PC-9 (cell line): ENCODE results near the gene ZNF57. TPM values are rescaled to one million over a fixed set of nuclear protein-coding genes. Genes with fewer than 3 reads are reported as not detected.
"Not testable (repeated sequence)": the region's sequence is repeated elsewhere in the genome, so short reads cannot be mapped to it uniquely, and the experiment has no call there.

ENCODE experiments used
- BruUV-seq: library from RNA; stranded (reverse); fragments of 400-500 nt; replicated peaks from 2 replicates; lab custom pipeline; 2021; lab: Mats Ljungman, UMichigan
- CTCF ChIA-PET: fragments of 300-600 bp; sonication (Branson Sonifier 250); formaldehyde crosslinking; loops from one replicate; lab custom pipeline; 2022; ENCODE audit warnings: antibody characterized with exemption; lab: Charles Lee
- POLR2A ChIA-PET: fragments of 300-600 bp; sonication (Branson Sonifier 250); formaldehyde crosslinking; loops from one replicate; lab custom pipeline; 2022; ENCODE audit warnings: antibody characterized with exemption; ENCODE audit not compliant: unreplicated experiment; lab: Charles Lee
- DNase-seq, 2 experiments: peaks; one replicate each; pipeline versions ENCODE4 v3.0.0 to v3.0.0-alpha.2; 2015 to 2022; ENCODE audit warnings: mixed read lengths in 1 of 2
- H2AFZ ChIP-seq: fragments of 200-600 bp; sonication (generic); 2 replicates; pipeline ENCODE4 v1.8.1; 2017; ENCODE audit warnings: antibody characterized with exemption
- H3F3A ChIP-seq: fragments of 200-600 bp; sonication (generic); 2 replicates; pipeline ENCODE4 v1.8.1; 2017; ENCODE audit warnings: antibody characterized with exemption, mild to moderate bottlenecking, low read depth; ENCODE audit not compliant: insufficient read depth
- H3K27ac ChIP-seq: fragments of 200-600 bp; sonication (generic); 2 replicates; pipeline ENCODE4 v1.6.1; 2016; ENCODE audit warnings: mixed run types
- H3K27me3 ChIP-seq: fragments of 200-600 bp; sonication (generic); 2 replicates; pipeline ENCODE4 v1.6.1; 2016; ENCODE audit warnings: low read depth, mixed run types; ENCODE audit not compliant: insufficient read depth
- H3K36me3 ChIP-seq: fragments of 200-600 bp; sonication (generic); 2 replicates; pipeline ENCODE4 v1.6.1; 2016; ENCODE audit warnings: low read depth, mixed run types
- H3K4me1 ChIP-seq: fragments of 200-600 bp; sonication (generic); replicated peaks from 2 replicates; pipeline ENCODE4 v1.6.1; 2016; ENCODE audit warnings: mixed run types; ENCODE audit not compliant: insufficient read depth
- H3K4me2 ChIP-seq: fragments of 200-600 bp; sonication (generic); 2 replicates; pipeline ENCODE4 v1.6.1; 2017; ENCODE audit warnings: mixed run types
- H3K4me3 ChIP-seq: fragments of 200-600 bp; sonication (generic); 2 replicates; pipeline ENCODE4 v1.6.1; 2016; ENCODE audit warnings: mixed run types
- H3K79me2 ChIP-seq: fragments of 200-600 bp; sonication (generic); 2 replicates; pipeline ENCODE4 v1.6.1; 2017; ENCODE audit warnings: low read depth, mixed run types
- H3K9me2 ChIP-seq: fragments of 200-600 bp; sonication (generic); 2 replicates; pipeline ENCODE4 v1.8.1; 2017; ENCODE audit warnings: mild to moderate bottlenecking; ENCODE audit not compliant: insufficient read depth
- H3K9me3 ChIP-seq: fragments of 200-600 bp; sonication (generic); 2 replicates; pipeline ENCODE4 v1.8.1; 2016; ENCODE audit warnings: low read depth; ENCODE audit not compliant: insufficient read depth
- H4K20me1 ChIP-seq: fragments of 200-600 bp; sonication (generic); 2 replicates; pipeline ENCODE4 v1.8.1; 2017; ENCODE audit not compliant: insufficient read depth
- EZH2 ChIP-seq: fragments of 200-600 bp; sonication (generic); IDR thresholded peaks from 2 replicates; pipeline ENCODE4 v1.8.0; 2017; ENCODE audit warnings: antibody characterized with exemption, low read depth
- intact Hi-C: fragments of 100-400 bp; cut with micrococcal nuclease; formaldehyde crosslinking; loops from one replicate; pipeline ENCODE4 v1.10.0; 2022; ENCODE audit not compliant: unreplicated experiment
- total RNA-seq: library from RNA; stranded (reverse); gene quantifications from 2 replicates; pipeline ENCODE4 v1.2.3, GENCODE V29; 2021
- TF ChIP-seq, protein P1 (sequence below): fragments of 200-600 bp; sonication (generic); conservative IDR thresholded peaks from 2 replicates; pipeline ENCODE4 v1.6.1; 2017; ENCODE audit warnings: mixed run types, antibody characterized with exemption, mild to moderate bottlenecking, moderate library complexity

The ZNF57 gene
- total RNA-seq, 1 experiment from 2014 or later, result 2.6 TPM

DNA sequence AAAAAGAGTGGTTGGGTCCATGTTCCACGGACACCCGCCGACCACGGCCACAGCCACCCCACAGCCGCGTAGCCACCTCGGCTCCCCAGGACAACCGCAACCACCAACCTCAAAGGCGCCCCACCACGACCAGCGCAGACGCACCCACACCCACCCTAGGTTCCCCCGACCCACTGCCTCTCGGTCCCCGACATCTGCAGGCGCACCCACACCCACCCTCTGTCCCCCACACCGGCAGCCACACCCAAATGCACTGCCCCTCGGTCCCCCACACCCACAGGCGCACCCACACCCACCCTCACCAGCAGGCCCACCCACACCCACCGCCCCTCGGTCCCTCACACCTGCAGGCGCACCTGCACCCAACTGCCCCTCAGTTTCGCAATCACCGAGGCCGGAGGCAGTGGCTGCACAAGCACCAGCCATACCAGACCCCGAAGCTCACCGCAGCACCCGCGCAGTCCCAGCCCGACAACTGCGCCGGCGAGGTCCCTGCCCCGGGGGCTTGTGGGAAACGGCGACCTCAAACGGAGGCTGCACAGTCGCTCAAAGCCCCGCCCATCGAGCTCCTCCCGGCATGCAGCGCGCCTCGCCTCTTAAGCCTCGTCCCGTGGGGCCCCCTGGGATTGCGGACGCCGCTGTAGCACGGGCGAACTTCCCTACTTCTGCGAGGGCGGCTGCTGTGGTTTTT is 25.8 kb downstream of the ZNF57 start:
- Histone ChIP-seq H2AFZ (no peak overlapping the region), H3K79me2 (no peaks in the 10 kb centered on the region), H3K27ac (no peak overlapping the region), H3K27me3 (no peaks in the 10 kb centered on the region), H3K36me3 (no peaks in the 10 kb centered on the region), H3K4me2 (no peak overlapping the region), H3K9me2 (no peaks in the 10 kb centered on the region), H3F3A (no peaks in the 10 kb centered on the region), H3K4me1 (no peaks in the 10 kb centered on the region), H4K20me1 (no peaks in the 10 kb centered on the region), H3K4me3 (no peak overlapping the region), H3K9me3 (no peaks in the 10 kb centered on the region; the same call in 1 of the 2 replicates)
- DNase-seq, result no peak
- intact Hi-C loops, result no loop called here
- ChIA-PET POLR2A (no interaction called here), CTCF (no interaction called here)
- BruUV-seq, result no TSS peak
- TF ChIP-seq, protein P1, sequence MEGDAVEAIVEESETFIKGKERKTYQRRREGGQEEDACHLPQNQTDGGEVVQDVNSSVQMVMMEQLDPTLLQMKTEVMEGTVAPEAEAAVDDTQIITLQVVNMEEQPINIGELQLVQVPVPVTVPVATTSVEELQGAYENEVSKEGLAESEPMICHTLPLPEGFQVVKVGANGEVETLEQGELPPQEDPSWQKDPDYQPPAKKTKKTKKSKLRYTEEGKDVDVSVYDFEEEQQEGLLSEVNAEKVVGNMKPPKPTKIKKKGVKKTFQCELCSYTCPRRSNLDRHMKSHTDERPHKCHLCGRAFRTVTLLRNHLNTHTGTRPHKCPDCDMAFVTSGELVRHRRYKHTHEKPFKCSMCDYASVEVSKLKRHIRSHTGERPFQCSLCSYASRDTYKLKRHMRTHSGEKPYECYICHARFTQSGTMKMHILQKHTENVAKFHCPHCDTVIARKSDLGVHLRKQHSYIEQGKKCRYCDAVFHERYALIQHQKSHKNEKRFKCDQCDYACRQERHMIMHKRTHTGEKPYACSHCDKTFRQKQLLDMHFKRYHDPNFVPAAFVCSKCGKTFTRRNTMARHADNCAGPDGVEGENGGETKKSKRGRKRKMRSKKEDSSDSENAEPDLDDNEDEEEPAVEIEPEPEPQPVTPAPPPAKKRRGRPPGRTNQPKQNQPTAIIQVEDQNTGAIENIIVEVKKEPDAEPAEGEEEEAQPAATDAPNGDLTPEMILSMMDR, result no peak
- TF ChIP-seq EZH2, result no peak

DNA sequence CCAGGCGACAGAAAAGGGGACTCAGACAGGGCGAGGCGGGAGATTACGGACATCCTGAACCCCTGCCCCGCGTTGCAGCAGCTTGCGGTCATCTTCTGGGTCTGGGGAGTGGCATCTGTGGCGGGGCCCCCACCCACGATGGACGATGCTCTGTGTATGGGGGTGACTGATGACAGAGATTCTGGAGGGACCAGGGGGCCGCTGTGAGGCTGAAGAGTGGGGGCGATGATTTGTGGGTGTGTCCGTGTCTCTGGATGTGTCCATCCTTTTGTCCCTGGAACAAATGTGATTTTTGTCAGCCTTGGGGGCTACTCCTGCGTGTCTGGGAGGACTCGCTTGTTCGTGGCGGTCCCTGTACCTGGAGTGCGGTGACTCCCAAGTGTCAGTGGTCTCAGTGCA is 26.3 kb downstream of the ZNF57 start:
- DNase-seq, result no peak
- CTCF ChIA-PET, result no interaction called here
- Histone ChIP-seq H3K4me3 (no peak overlapping the region), H3K9me2 (no peaks in the 10 kb centered on the region), H3F3A (no peaks in the 10 kb centered on the region), H3K27me3 (no peaks in the 10 kb centered on the region), H2AFZ (no peak overlapping the region), H3K4me1 (no peaks in the 10 kb centered on the region), H3K27ac (no peak overlapping the region), H3K36me3 (no peaks in the 10 kb centered on the region), H3K4me2 (no peak overlapping the region), H3K9me3 (no peaks in the 10 kb centered on the region; the same call in 1 of the 2 replicates), H3K79me2 (no peaks in the 10 kb centered on the region), H4K20me1 (no peaks in the 10 kb centered on the region)
- no peak for TF ChIP-seq EZH2
- TF ChIP-seq, protein P1, result no peak
- no TSS peak for BruUV-seq
- intact Hi-C loops, result no loop called here
- POLR2A ChIA-PET, result no interaction called here

DNA sequence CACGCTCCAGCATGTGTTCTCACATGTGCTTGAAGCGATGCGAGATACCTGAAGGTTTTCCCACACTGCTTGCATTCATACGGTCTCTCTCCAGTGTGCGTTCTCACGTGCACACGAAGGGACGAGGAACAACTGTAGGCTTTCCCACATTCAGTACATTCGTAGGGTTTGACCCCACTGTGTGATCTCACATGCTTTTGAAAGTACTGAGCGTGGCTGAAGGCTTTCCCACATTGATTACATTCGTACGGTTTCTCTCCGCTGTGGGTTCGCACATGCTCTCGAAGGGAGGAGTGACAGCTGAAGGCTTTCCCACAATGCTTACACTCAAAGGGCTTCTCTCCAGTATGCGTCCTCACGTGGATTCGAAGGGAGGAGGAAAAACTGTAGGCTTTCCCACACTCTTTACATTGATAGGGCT is 32.8 kb downstream of the ZNF57 start:
- POLR2A ChIA-PET, result no interaction called here
- intact Hi-C loops, result no loop called here

DNA sequence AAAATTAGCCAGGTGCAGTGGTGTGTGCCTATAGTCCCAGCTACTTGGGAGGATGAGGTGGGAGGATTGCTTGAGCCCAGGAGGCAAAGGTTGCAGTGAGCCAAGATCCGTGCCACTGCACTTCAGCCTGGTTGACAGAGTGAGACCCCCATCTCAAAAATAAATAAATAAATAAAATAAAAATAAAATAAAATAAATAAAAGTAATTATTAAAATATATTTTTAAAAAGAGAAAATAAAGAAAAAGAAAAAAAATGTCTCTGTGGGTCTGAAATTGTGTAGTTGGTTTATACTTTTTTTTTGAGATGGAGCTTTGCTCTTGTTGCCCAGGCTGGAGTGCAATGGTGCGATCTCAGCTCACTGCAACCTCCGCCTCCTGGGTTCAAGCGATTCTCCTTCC is 35.1 kb downstream of the ZNF57 start:
- CTCF ChIA-PET, H4K20me1 ChIP-seq, POLR2A ChIA-PET, H3K27me3 ChIP-seq, H3K9me2 ChIP-seq, DNase-seq, H2AFZ ChIP-seq, H3K79me2 ChIP-seq, H3K4me1 ChIP-seq, H3K4me3 ChIP-seq, H3F3A ChIP-seq, intact Hi-C loops, H3K4me2 ChIP-seq, H3K27ac ChIP-seq, BruUV-seq: not testable (repeated sequence)
- Histone ChIP-seq H3K36me3 (peaks cover 24% of the 10 kb centered on the region; the same call in 1 of the 2 replicates), H3K9me3 (peaks cover 17% of the 10 kb centered on the region)

More for the DNA sequence above, 32.8 kb downstream of the ZNF57 start:
- Histone ChIP-seq H3K27me3 (no peaks in the 10 kb centered on the region), H3F3A (no peaks in the 10 kb centered on the region), H3K9me2 (no peaks in the 10 kb centered on the region), H3K4me1 (no peaks in the 10 kb centered on the region), H4K20me1 (no peaks in the 10 kb centered on the region), H3K27ac (no peak overlapping the region), H3K9me3 (peaks cover 17% of the 10 kb centered on the region), H2AFZ (no peak overlapping the region), H3K4me2 (no peak overlapping the region), H3K4me3 (no peak overlapping the region), H3K79me2 (no peaks in the 10 kb centered on the region), H3K36me3 (peaks cover 24% of the 10 kb centered on the region; the same call in 1 of the 2 replicates)
- BruUV-seq, result no TSS peak
- CTCF ChIA-PET, result no interaction called here
- no peak for DNase-seq
- no peak for TF ChIP-seq EZH2
- TF ChIP-seq, protein P1, result no peak
